Gastroesophageal sphincter (tissue), 3 donors: ENCODE data around the gene OTOP3.

Experiments used
- CTCF ChIP-seq, 4 experiments: fragments of 200-600 bp in 2 of 4; fragments of 450-650 bp in 2 of 4; sonication (generic) in 1 of 4; IDR thresholded peaks; one replicate each; pipeline ENCODE4 v1.5.1; 2017 to 2019; ENCODE audit warnings: antibody characterized with exemption in 4 of 4, mild to moderate bottlenecking in 2 of 4, moderate library complexity in 2 of 4
- POLR2AphosphoS5 ChIP-seq: sonication (generic); formaldehyde crosslinking; IDR thresholded peaks from one replicate; pipeline ENCODE4 v1.6.1; 2017; ENCODE audit warnings: antibody characterized with exemption

- TF ChIP-seq CTCF (IDR thresholded peaks at IDR 0.05) (no peak), POLR2AphosphoS5 (no peak)
These were observed 14.5 kb upstream of the OTOP3 start for GRCh38 chr17:74921026-74921681.
